Mammary epithelial cell (primary cell): ENCODE data around the gene MICALL2.

ENCODE experiments used
- EZH2 ChIP-seq: IDR thresholded peaks from 2 replicates; pipeline ENCODE4 v1.6.1; 2012; ENCODE audit warnings: low read length, inconsistent platforms, borderline replicate concordance
- TF ChIP-seq, protein P1 (sequence below), 2 donors: IDR thresholded peaks in 1 of 2; conservative IDR thresholded peaks in 1 of 2; 2 replicates each; pipeline ENCODE4 v1.5.1; 2011 to 2012; ENCODE audit warnings: inconsistent platforms in 2 of 2, low read length in 2 of 2, mild to moderate bottlenecking in 2 of 2, control low read depth in 1 of 2, low read depth in 1 of 2; ENCODE audit not compliant: insufficient read depth in 1 of 2; ENCODE audit errors: extremely low read depth in 1 of 2

DNA sequence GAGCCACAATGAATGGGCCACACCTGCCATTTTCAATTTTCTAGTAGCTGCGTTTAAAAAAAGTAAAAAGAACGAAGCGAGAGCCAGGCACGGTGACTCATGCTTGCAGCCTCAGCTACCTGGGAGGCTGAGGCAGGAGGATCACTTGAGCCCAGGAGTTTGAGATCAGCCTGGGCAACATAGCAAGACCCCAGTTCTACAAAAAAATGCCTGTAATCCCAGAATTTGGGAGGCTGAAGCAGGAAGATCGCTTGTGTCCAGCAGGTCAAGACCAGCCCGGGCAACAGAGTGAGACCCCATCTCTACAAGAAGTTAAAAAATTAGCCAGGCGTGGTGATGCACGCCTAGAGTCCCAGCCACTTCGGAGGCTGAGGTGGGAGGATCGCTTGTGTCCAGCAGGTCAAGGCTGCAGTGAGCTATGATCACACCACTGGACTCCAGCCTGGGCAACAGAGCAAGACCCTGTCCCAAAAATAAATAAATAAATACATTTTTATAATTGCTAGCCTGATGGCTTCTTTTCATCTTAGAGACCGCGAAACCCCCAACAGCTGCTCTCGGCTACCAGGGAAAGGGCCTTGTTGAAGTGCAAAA is 32.1 kb downstream of the MICALL2 start:
- TF ChIP-seq, protein P1, sequence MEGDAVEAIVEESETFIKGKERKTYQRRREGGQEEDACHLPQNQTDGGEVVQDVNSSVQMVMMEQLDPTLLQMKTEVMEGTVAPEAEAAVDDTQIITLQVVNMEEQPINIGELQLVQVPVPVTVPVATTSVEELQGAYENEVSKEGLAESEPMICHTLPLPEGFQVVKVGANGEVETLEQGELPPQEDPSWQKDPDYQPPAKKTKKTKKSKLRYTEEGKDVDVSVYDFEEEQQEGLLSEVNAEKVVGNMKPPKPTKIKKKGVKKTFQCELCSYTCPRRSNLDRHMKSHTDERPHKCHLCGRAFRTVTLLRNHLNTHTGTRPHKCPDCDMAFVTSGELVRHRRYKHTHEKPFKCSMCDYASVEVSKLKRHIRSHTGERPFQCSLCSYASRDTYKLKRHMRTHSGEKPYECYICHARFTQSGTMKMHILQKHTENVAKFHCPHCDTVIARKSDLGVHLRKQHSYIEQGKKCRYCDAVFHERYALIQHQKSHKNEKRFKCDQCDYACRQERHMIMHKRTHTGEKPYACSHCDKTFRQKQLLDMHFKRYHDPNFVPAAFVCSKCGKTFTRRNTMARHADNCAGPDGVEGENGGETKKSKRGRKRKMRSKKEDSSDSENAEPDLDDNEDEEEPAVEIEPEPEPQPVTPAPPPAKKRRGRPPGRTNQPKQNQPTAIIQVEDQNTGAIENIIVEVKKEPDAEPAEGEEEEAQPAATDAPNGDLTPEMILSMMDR (conservative IDR thresholded peaks at IDR 0.05 in 1 of 2, IDR thresholded peaks at IDR 0.05 in 1 of 2; ENCODE audit: extremely low read depth in 1 of 2, insufficient read depth in 1 of 2, low read depth in 1 of 2, low read length in 2 of 2): no peak
- TF ChIP-seq EZH2: no peak
